K562 (cell line): ENCODE data around the gene PRUNE1. TPM values are rescaled to one million over a fixed set of nuclear protein-coding genes. Genes with fewer than 3 reads are reported as not detected.

Experiments
- ATAC-seq: fragments of 200-7000 bp; cut with Tn5 transposase; 3 replicates; pipeline ENCODE4 v1.9.1; 2020; ENCODE audit warnings: moderate library complexity
- BruUV-seq: library from RNA; stranded (reverse); fragments of 400-500 nt; replicated peaks from 2 replicates; lab custom pipeline; 2021; lab: Mats Ljungman, UMichigan
- CTCF ChIA-PET: fragments of 300-600 bp; formaldehyde crosslinking; extraction: SDS; loops from one replicate; lab custom pipeline; 2021; ENCODE audit warnings: low intra/inter-chr PET ratio; lab: Yijun Ruan, JAX
- POLR2A ChIA-PET: fragments of 300-600, 350-650 bp; sonication (Branson Sonifier 250); formaldehyde crosslinking; extraction: SDS; loops from one replicate; lab custom pipeline; 2021; ENCODE audit warnings: antibody characterized with exemption, inconsistent platforms; lab: Yijun Ruan, JAX
- DNase-seq, 4 experiments: peaks; one replicate each; pipeline versions ENCODE4 v3.0.0 to v3.0.0-alpha.2; 2011 to 2018; ENCODE audit warnings: low spot score in 3 of 4, mixed read lengths in 3 of 4; ENCODE audit errors: extremely low read depth in 1 of 4
- FAIRE-seq: peaks from 2 replicates; lab custom pipeline; 2011; peaks lifted over from hg19 to GRCh38; lab: Jason Lieb, UNC
- H2AFZ ChIP-seq: 2 replicates; pipeline ENCODE4 v1.6.0; 2011; ENCODE audit warnings: low read depth, low read length, control low read depth, inconsistent platforms
- H3K27ac ChIP-seq: fragments of 200-600 bp; 3 replicates; pipeline ENCODE4 v1.8.0; 2011; ENCODE audit warnings: low read depth, mild to moderate bottlenecking, control low read depth, inconsistent platforms, low read length, moderate library complexity, mixed read lengths; ENCODE audit errors: extremely low read depth
- H3K27me3 ChIP-seq, 2 experiments: fragments of 300-600 bp in 1 of 2; 2 replicates in 1 of 2; 3 replicates in 1 of 2; pipeline versions ENCODE4 v1.6.0 to v1.8.0; 2011; ENCODE audit warnings: inconsistent platforms in 2 of 2, low read length in 2 of 2, mild to moderate bottlenecking in 1 of 2, mixed read lengths in 1 of 2, moderate library complexity in 1 of 2; ENCODE audit not compliant: control insufficient read depth in 2 of 2, insufficient read depth in 2 of 2
- H3K36me3 ChIP-seq: fragments of 300-600 bp; 3 replicates; pipeline ENCODE4 v1.8.0; 2011; ENCODE audit warnings: mild to moderate bottlenecking, low read length, inconsistent platforms; ENCODE audit not compliant: control insufficient read depth, insufficient read depth
- H3K4me1 ChIP-seq, 2 experiments: fragments of 200-600 bp in 1 of 2; replicated peaks in 1 of 2; 2 replicates in 1 of 2; 3 replicates in 1 of 2; pipeline versions ENCODE4 v1.5.1 to v1.8.0; 2011; ENCODE audit warnings: inconsistent platforms in 2 of 2, low read length in 2 of 2, mild to moderate bottlenecking in 1 of 2, mixed read lengths in 1 of 2, moderate library complexity in 1 of 2; ENCODE audit not compliant: control insufficient read depth in 2 of 2, insufficient read depth in 2 of 2
- H3K4me2 ChIP-seq: 2 replicates; pipeline ENCODE4 v1.6.1; 2011; ENCODE audit warnings: low read length, control low read depth, inconsistent platforms, mixed read lengths; ENCODE audit not compliant: insufficient read depth
- H3K4me3 ChIP-seq: fragments of 200-600 bp; sonication (generic), shearing (Covaris generic); 2 replicates; pipeline ENCODE4 v1.5.1; 2016; ENCODE audit warnings: control low read depth, inconsistent platforms
- H3K79me2 ChIP-seq: fragments of 200-600 bp; 3 replicates; pipeline ENCODE4 v1.8.0; 2011; ENCODE audit warnings: low read length, inconsistent platforms; ENCODE audit not compliant: control insufficient read depth, insufficient read depth
- H3K9ac ChIP-seq, 2 experiments: 2 replicates each; pipeline versions ENCODE4 v1.6.0 to v1.6.1; 2011; ENCODE audit warnings: low read depth in 2 of 2, low read length in 2 of 2, control low read depth in 1 of 2, inconsistent platforms in 1 of 2, mild to moderate bottlenecking in 1 of 2, mixed read lengths in 1 of 2; ENCODE audit not compliant: insufficient read depth in 1 of 2
- H3K9me1 ChIP-seq: one replicate; pipeline ENCODE4 v1.6.0; 2011; ENCODE audit warnings: inconsistent platforms, mild to moderate bottlenecking, low read length, moderate library complexity; ENCODE audit not compliant: control insufficient read depth, insufficient read depth
- H3K9me3 ChIP-seq: replicated peaks from 2 replicates; pipeline ENCODE4 v1.5.1; 2011; ENCODE audit warnings: low read depth, low read length, inconsistent platforms; ENCODE audit not compliant: control insufficient read depth, insufficient read depth
- H4K20me1 ChIP-seq: replicated peaks from 2 replicates; pipeline ENCODE4 v1.6.1; 2011; ENCODE audit warnings: low read length, inconsistent platforms, mixed read lengths; ENCODE audit not compliant: control insufficient read depth, insufficient read depth
- ARHGAP35 ChIP-seq: fragments of 450-650 bp; IDR thresholded peaks from 2 replicates; pipeline ENCODE4 v1.6.1; 2018; ENCODE audit not compliant: partially characterized antibody
- CHD1 ChIP-seq: fragments of 200-600 bp; sonication (generic); IDR thresholded peaks from one replicate; pipeline ENCODE4 v1.6.1; 2012; ENCODE audit warnings: mild to moderate bottlenecking, moderate library complexity, low read length, inconsistent platforms
- FOXM1 ChIP-seq, 2 experiments: fragments of 450-650 bp in 1 of 2; sonication (generic) in 1 of 2; formaldehyde crosslinking in 1 of 2; IDR thresholded peaks; 2 replicates each; pipeline versions ENCODE4 v1.6.1 to v1.9.0; 2017 to 2022; ENCODE audit warnings: low read depth in 2 of 2, mild to moderate bottlenecking in 2 of 2, missing genetic modification reagents in 1 of 2, moderate library complexity in 1 of 2
- HDAC3 ChIP-seq: fragments of 450-650 bp; IDR thresholded peaks from 2 replicates; pipeline ENCODE4 v1.6.1; 2018; ENCODE audit warnings: borderline replicate concordance, mild to moderate bottlenecking, moderate library complexity; ENCODE audit not compliant: partially characterized antibody
- HEY1 ChIP-seq: fragments of 250-450 bp; sonication (Bioruptor Pico); IDR thresholded peaks from 2 replicates; pipeline ENCODE4 v1.5.0; 2020; ENCODE audit warnings: mild to moderate bottlenecking, moderate library complexity, borderline replicate concordance
- IRF2 ChIP-seq: sonication (generic); formaldehyde crosslinking; IDR thresholded peaks from 2 replicates; pipeline ENCODE4 v1.8.1; 2022; ENCODE audit warnings: mild to moderate bottlenecking, missing genetic modification reagents
- MEF2D ChIP-seq: conservative IDR thresholded peaks from 2 replicates; pipeline ENCODE4 v1.6.1; 2016; ENCODE audit warnings: low read depth, missing genetic modification characterization, missing compliant biosample characterization
- PHTF2 ChIP-seq: fragments of 250-450 bp; sonication (Bioruptor Pico); IDR thresholded peaks from 2 replicates; pipeline ENCODE4 v1.5.0; 2021; ENCODE audit warnings: mild to moderate bottlenecking
- POU5F1 ChIP-seq: fragments of 150-350 bp; IDR thresholded peaks from 2 replicates; pipeline ENCODE4 v1.6.1; 2014; ENCODE audit warnings: borderline replicate concordance, low read length, low read depth, mild to moderate bottlenecking; ENCODE audit not compliant: partially characterized antibody
- PRMT5 ChIP-seq: sonication (generic); formaldehyde crosslinking; IDR thresholded peaks from 2 replicates; pipeline ENCODE4 v1.5.0; 2020; ENCODE audit warnings: missing genetic modification reagents
- RBM39 ChIP-seq: fragments of 200-400 bp; formaldehyde crosslinking; optimal IDR thresholded peaks from 2 replicates; pipeline ENCODE3; 2018; ENCODE audit warnings: low read depth, low read length
- SMARCA4 ChIP-seq: fragments of 450-650 bp; IDR thresholded peaks from 2 replicates; pipeline ENCODE4 v1.6.1; 2016
- TCF7 ChIP-seq: sonication (generic); IDR thresholded peaks from 2 replicates; pipeline ENCODE4 v1.6.1; 2016; ENCODE audit warnings: antibody characterized with exemption, borderline replicate concordance
- TEAD4 ChIP-seq, 2 experiments: sonication (generic) in 1 of 2; formaldehyde crosslinking in 1 of 2; IDR thresholded peaks; 2 replicates each; pipeline versions ENCODE4 v1.6.1 to v1.8.0; 2012 to 2022; ENCODE audit warnings: borderline replicate concordance in 1 of 2, inconsistent platforms in 1 of 2, low read length in 1 of 2, mild to moderate bottlenecking in 1 of 2, missing genetic modification reagents in 1 of 2
- TRIM24 ChIP-seq, 2 experiments: fragments of 450-650 bp; IDR thresholded peaks; 2 replicates each; pipeline ENCODE4 v1.6.1; 2016
- ZNF785 ChIP-seq: fragments of 250-450 bp; sonication (Bioruptor Pico); IDR thresholded peaks from 2 replicates; pipeline ENCODE4 v1.4.0; 2020; ENCODE audit warnings: mild to moderate bottlenecking
- WGBS: fragments of 100-300 bp; shearing (Covaris generic); methylation state at CpG from one replicate; pipeline ENCODE4 v1.1.6; 2016; ENCODE audit warnings: low coverage, mixed read lengths; ENCODE audit not compliant: insufficient coverage; ENCODE audit errors: missing lambda C conversion rate; 5-methylcytosine and 5-hydroxymethylcytosine counted together
- in situ Hi-C: fragments of 300-500 bp; cut with MboI; formaldehyde crosslinking; loops from 4 replicates; pipeline ENCODE4 v1.15.0; 2018; ENCODE audit warnings: inconsistent platforms, mixed read lengths
- intact Hi-C: fragments of 100-400 bp; cut with micrococcal nuclease; formaldehyde crosslinking; loops from 2 replicates; pipeline ENCODE4 v1.14.2; 2022
- polyA plus RNA-seq, 8 experiments: library from polyadenylated mRNA; depleted of rRNA in 4 of 8; stranded (reverse) in 5 of 8; unstranded in 3 of 8; fragments of >200 nt; fragmentation: Nextera tagmentation in 2 of 8; fragmentation: Illumina TruSeq in 1 of 8; extraction: Ambion mirVana in 2 of 8; extraction: Trizol in 1 of 8; gene quantifications; 2 replicates each; pipeline versions ENCODE4 v1.2.1 to v1.2.3, GENCODE V29; 2011 to 2014; ENCODE audit warnings: inconsistent platforms in 1 of 8, missing spikeins in 1 of 8
- total RNA-seq, 7 experiments: library from RNA; depleted of rRNA in 6 of 7; stranded (reverse); fragments of >200 nt in 6 of 7; fragmentation: Illumina TruSeq in 2 of 7; extraction: Trizol in 2 of 7; gene quantifications; 2 replicates each; pipeline versions ENCODE4 v1.2.1 to v1.2.3, GENCODE V29; 2011 to 2021; ENCODE audit warnings: low replicate concordance in 1 of 7
- TF ChIP-seq, protein P1 (sequence below): fragments of 450-650 bp; IDR thresholded peaks from 2 replicates; pipeline ENCODE4 v1.6.1; 2016
- TF ChIP-seq, protein P2 (sequence below), 2 experiments: fragments of 450-650 bp; conservative IDR thresholded peaks; 2 replicates each; pipeline ENCODE4 v1.6.1; 2017; ENCODE audit warnings: mild to moderate bottlenecking in 2 of 2, moderate library complexity in 2 of 2
- TF ChIP-seq, protein P3 (sequence below), 2 experiments: fragments of 200-800 bp in 1 of 2; sonication (Bioruptor generic) in 1 of 2; sonication (generic) in 1 of 2; formaldehyde crosslinking in 1 of 2; IDR thresholded peaks in 1 of 2; conservative IDR thresholded peaks in 1 of 2; 2 replicates each; pipeline versions ENCODE4 v1.5.0 to v1.6.1; 2016 to 2020; ENCODE audit warnings: missing compliant biosample characterization in 1 of 2, missing genetic modification characterization in 1 of 2, missing genetic modification reagents in 1 of 2

PRUNE1 gene
- total and polyA plus RNA-seq, 9 of the 15 experiments (the other 6 are each of a cell fraction or from before 2014, with no cell fraction given) = 16.7 to 48.3 (median 26.2) TPM

DNA sequence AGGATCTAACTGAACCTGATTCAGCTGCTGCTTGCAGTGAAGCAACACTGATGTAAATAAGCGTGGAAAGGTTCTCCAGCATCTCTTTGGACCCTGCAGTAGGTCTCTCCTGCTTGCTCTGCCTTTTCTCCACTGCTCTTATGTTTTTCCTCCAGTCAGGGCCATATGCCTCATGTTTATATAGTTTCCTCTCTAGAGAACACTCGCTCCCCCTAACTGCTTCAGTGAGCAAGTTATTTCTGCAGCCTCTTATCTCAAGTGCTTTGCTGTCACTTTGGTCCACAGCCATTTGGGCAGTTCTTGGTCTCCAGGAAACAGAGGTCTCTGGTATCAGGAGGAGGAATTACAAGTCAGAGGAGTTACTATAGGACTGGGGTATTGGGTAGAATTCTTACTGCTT lies 5.3 kb downstream of the PRUNE1 start:
- Histone ChIP-seq H2AFZ (peak overlapping the region; percentile 53; the same call in 1 of the 2 replicates), H3K9me3 (no peaks in the 10 kb centered on the region), H3K36me3 (peaks cover 34% of the 10 kb centered on the region), H3K9me1 (no peaks in the 10 kb centered on the region), H3K4me2 (peak overlapping the region; percentile 59; the same call in 1 of the 2 replicates), H3K4me3 (no peak overlapping the region), H3K4me1 (peaks cover 20 to 34% of the 10 kb centered on the region in 2 experiments), H4K20me1 (no peaks in the 10 kb centered on the region), H3K9ac (peak overlapping the region; percentile 21 to 41; a peak in 1 of 4 replicates), H3K79me2 (peaks cover 45% of the 10 kb centered on the region), H3K27me3 (no peaks in the 10 kb centered on the region), H3K27ac (peak overlapping the region; percentile 65; the same call in 2 of the 3 replicates)
- BruUV-seq = no TSS peak
- FAIRE-seq = peak; percentile 81
- WGBS = 3% methylated on average over 2 of the region's 2 CpGs
- intact Hi-C loops (no loop called here), in situ Hi-C loops (no loop called here)
- DNase-seq = peak in 2 of 4 experiments; percentile 61 to 87
- ATAC-seq = peak; percentile 75
- POLR2A ChIA-PET = interaction anchor here (1.5 kb wide), 2 partner anchors 10 to 36 kb away, joined by 4 read pairs; no protein-coding TSS in a partner anchor
- CTCF ChIA-PET = no interaction called here
- TF ChIP-seq, protein P1, sequence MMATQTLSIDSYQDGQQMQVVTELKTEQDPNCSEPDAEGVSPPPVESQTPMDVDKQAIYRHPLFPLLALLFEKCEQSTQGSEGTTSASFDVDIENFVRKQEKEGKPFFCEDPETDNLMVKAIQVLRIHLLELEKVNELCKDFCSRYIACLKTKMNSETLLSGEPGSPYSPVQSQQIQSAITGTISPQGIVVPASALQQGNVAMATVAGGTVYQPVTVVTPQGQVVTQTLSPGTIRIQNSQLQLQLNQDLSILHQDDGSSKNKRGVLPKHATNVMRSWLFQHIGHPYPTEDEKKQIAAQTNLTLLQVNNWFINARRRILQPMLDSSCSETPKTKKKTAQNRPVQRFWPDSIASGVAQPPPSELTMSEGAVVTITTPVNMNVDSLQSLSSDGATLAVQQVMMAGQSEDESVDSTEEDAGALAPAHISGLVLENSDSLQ = peak; percentile 53
- TF ChIP-seq RBM39 (no peak), POU5F1 (no peak), TCF7 (no peak), CHD1 (no peak), TRIM24 (IDR thresholded peaks at IDR 0.05) (no peak), PRMT5 (CRISPR knock-in tag) (no peak), ARHGAP35 (no peak), MEF2D (tag) (no peak), SMARCA4 (peak; percentile 42; the same call in 1 of the 2 replicates), HDAC3 (no peak), ZNF785 (no peak), PHTF2 (CRISPR knock-in tag) (no peak), FOXM1 (IDR thresholded peaks at IDR 0.05; ENCODE audit: low read depth) (no peak), FOXM1 (CRISPR knock-in tag; IDR thresholded peaks at IDR 0.05; ENCODE audit: low read depth) (no peak), HEY1 (CRISPR knock-in tag) (no peak), IRF2 (CRISPR knock-in tag) (no peak), TEAD4 (IDR thresholded peaks at IDR 0.05; ENCODE audit: low read length) (peak; percentile 47), TEAD4 (CRISPR knock-in tag; IDR thresholded peaks at IDR 0.05; ENCODE audit: borderline replicate concordance) (no peak)
- TF ChIP-seq, protein P2, sequence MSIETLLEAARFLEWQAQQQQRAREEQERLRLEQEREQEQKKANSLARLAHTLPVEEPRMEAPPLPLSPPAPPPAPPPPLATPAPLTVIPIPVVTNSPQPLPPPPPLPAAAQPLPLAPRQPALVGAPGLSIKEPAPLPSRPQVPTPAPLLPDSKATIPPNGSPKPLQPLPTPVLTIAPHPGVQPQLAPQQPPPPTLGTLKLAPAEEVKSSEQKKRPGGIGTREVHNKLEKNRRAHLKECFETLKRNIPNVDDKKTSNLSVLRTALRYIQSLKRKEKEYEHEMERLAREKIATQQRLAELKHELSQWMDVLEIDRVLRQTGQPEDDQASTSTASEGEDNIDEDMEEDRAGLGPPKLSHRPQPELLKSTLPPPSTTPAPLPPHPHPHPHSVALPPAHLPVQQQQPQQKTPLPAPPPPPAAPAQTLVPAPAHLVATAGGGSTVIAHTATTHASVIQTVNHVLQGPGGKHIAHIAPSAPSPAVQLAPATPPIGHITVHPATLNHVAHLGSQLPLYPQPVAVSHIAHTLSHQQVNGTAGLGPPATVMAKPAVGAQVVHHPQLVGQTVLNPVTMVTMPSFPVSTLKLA (conservative IDR thresholded peaks at IDR 0.05) = peak; percentile 44 to 71; a peak in 3 of 4 replicates
- TF ChIP-seq, protein P3, sequence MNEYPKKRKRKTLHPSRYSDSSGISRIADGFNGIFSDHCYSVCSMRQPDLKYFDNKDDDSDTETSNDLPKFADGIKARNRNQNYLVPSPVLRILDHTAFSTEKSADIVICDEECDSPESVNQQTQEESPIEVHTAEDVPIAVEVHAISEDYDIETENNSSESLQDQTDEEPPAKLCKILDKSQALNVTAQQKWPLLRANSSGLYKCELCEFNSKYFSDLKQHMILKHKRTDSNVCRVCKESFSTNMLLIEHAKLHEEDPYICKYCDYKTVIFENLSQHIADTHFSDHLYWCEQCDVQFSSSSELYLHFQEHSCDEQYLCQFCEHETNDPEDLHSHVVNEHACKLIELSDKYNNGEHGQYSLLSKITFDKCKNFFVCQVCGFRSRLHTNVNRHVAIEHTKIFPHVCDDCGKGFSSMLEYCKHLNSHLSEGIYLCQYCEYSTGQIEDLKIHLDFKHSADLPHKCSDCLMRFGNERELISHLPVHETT (CRISPR knock-in tag; conservative IDR thresholded peaks at IDR 0.05 in 1 of 2, IDR thresholded peaks at IDR 0.05 in 1 of 2) = 0 out of 4 replicates have a peak, but pooled peaks of 1 of the 2 experiments have one; percentile 27
